NT2/D1 (cell line): Measurements from ENCODE around the gene SPECC1L.

Experiments
- SUZ12 ChIP-seq: IDR thresholded peaks from 2 replicates; pipeline ENCODE4 v1.6.1; 2011; ENCODE audit not compliant: insufficient read length, insufficient read depth; ENCODE audit errors: extremely low read depth
- ZNF274 ChIP-seq: IDR thresholded peaks from 2 replicates; pipeline ENCODE4 v1.6.1; 2011; ENCODE audit warnings: mild to moderate bottlenecking, low read depth, low read length

- no peak for TF ChIP-seq SUZ12
- TF ChIP-seq ZNF274 = no peak
These were observed 139.1 kb downstream of the SPECC1L start for GRCh38 chr22:24409707-24410106.
